Measurements from ENCODE around the gene SLC18A2. TPM values are rescaled to one million over a fixed set of nuclear protein-coding genes. Genes with fewer than 3 reads are reported as not detected.
"Not testable (repeated sequence)": the region's sequence is repeated elsewhere in the genome, so short reads cannot be mapped to it uniquely, and the experiment has no call there.

Gene SLC18A2
- total RNA-seq, 2 experiments from 2014 or later: not detected

DNA sequence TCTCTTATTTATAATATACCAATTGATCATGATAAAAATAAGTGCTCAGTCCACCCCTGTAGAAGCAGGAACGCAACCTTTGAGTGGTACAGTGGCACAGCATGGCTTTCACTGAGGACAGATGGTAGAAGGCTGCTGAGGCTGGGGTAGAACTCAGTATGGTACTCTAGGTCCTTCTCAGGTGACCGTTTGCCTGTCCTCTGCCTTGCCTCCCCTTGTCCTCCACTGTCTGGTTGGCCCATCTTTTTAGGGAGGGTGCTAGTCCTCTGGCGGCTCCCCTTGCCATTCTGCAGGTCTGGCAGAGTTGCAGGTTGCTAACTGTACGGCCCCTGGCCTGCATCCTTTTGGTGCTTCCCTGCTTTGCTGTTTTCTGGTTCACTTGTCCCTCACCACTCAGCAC is 27.3 kb downstream of the SLC18A2 start:
- no peak for DNase-seq
- Mint-ChIP-seq H3K27me3 (peaks cover 5% of the 10 kb centered on the region), H3K27ac (no peak overlapping the region), H3K9me3 (no peaks in the 10 kb centered on the region), H3K36me3 (no peaks in the 10 kb centered on the region), H3K4me1 (no peaks in the 10 kb centered on the region), H3K4me3 (no peak overlapping the region)

DNA sequence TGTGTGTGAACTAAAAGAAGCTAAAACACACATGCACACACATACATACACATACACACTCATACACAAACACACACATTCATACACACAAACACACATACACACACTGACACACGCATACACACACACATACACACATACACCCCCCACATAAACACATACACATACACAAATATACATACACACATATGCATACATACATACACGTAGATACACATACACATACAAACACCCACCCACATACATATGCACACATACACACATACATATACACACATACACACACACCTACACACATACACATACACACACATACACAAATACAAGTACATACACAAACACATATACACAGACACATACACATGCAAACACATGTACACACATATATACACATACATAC is 28.0 kb downstream of the SLC18A2 start:
- H3K27ac Mint-ChIP-seq: no peak overlapping the region
- DNase-seq: no peak
- no peaks in the 10 kb centered on the region for H3K36me3 Mint-ChIP-seq
- H3K27me3 Mint-ChIP-seq: peaks cover 5% of the 10 kb centered on the region
- no peaks in the 10 kb centered on the region for H3K9me3 Mint-ChIP-seq
- no peaks in the 10 kb centered on the region for H3K4me1 Mint-ChIP-seq
- H3K4me3 Mint-ChIP-seq: no peak overlapping the region

DNA sequence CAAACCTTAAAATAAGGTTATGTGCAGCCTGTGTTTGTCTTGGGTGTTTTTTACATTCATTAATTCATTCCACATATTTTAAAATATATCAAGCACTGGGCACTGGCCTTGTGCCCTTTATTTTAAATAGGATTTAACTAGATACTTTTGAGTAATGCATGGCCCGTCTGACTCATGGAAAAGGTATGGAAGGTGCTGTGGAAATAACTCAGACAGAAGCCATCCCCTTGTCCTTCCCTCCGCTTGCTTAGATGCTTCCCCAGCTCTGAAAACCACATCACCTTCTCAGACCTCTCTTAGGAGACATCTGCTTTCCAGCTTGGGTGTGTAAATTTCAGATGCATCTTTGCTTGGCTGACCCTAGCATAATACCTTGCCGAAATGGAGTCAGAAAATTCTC is 30.5 kb downstream of the SLC18A2 start:
- no peaks in the 10 kb centered on the region for H3K36me3 Mint-ChIP-seq
- H3K4me3 Mint-ChIP-seq: no peak overlapping the region
- H3K9me3 Mint-ChIP-seq: no peaks in the 10 kb centered on the region
- H3K27me3 Mint-ChIP-seq: no peaks in the 10 kb centered on the region
- no peak for DNase-seq
- no peak overlapping the region for H3K27ac Mint-ChIP-seq
- no peaks in the 10 kb centered on the region for H3K4me1 Mint-ChIP-seq

DNA sequence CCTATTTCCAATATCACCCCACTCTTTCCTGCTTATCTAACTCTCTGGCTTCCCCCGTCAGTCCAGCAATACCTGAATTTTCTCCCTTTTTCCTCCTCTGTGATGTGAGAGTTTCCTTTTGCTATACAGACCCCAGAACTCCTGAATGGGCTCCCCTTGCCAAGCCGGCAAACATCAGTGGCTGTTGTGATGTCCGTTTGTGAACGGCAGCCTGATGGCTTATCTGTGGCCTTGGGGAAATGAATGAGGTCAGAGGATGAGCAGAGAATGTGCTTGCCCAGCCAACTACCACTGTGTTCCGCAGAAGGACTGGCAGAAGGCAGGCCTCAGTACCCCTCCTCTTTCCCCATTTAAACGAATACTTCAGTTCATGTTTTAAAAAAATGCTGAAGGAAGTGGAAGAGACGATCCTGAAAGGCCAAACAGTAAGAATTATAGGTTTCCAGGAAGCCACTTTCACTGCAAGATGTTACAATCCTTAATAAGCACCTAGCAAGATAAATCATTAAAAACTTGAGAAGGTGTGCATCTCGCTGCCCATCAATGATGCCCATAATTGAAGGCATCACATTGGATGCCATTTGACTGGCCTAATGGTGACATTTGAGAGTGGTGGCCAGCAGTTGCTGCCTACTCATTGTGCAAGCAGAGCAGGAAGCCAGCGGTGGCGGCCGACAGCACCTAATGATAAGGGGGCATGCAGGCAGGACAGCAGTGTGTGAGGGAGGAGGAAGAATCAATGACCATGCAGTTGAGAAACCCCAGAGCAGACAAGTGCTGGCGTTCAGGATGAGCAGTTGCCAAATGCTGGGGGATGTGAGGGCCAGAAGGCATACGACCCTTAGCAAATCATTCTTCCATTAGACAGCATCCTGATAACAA is 31.5 kb downstream of the SLC18A2 start:
- H3K4me1 Mint-ChIP-seq: no peaks in the 10 kb centered on the region
- no peak overlapping the region for H3K4me3 Mint-ChIP-seq
- no peak for DNase-seq
- H3K36me3 Mint-ChIP-seq: no peaks in the 10 kb centered on the region
- no peaks in the 10 kb centered on the region for H3K27me3 Mint-ChIP-seq
- H3K9me3 Mint-ChIP-seq: no peaks in the 10 kb centered on the region
- no peak overlapping the region for H3K27ac Mint-ChIP-seq

DNA sequence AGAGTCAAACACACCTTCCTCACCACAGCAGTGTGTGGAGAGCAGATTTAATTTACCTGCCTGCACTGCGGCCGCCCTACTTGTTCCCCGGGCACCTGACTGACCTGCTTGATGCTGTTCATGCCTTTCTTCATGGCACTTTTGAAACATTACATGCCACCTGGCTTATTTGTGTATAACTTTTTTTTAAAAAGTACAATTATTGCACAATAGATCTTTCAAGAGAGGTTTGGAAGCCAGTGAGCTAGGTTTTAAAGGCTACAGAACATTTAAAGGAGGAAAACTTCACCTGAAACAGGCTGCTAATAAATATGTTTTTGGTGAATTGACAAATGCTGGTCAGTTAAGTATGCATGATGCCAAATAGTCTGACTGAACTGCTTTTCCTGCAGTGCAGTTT is 33.1 kb downstream of the SLC18A2 start:
- DNase-seq: no peak
- Mint-ChIP-seq H3K27me3 (no peaks in the 10 kb centered on the region), H3K4me3 (no peak overlapping the region), H3K27ac (no peak overlapping the region), H3K4me1 (no peaks in the 10 kb centered on the region), H3K36me3 (no peaks in the 10 kb centered on the region), H3K9me3 (no peaks in the 10 kb centered on the region)

DNA sequence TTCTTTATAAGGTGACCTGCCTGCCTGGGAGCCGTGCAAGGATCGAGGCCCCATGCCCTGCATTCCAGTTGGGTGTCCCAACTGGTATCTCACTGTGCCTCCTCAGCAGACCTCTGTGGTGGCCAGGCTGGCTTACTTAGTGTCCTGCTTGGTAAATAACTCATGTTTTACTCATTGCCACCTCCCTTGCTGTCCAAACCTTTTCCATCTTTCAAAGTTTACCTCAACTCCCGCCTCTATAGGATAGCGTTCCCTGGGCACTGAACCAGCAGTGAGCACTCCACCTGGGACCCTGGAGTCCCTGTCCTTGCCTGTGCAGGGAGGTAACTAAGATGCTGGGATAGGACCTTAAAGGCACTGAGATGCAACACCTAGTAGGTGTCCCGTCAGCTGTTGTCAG is 33.6 kb downstream of the SLC18A2 start:
- H3K9me3 Mint-ChIP-seq: no peaks in the 10 kb centered on the region
- no peaks in the 10 kb centered on the region for H3K27me3 Mint-ChIP-seq
- H3K36me3 Mint-ChIP-seq: no peaks in the 10 kb centered on the region
- DNase-seq: no peak
- no peak overlapping the region for H3K27ac Mint-ChIP-seq
- H3K4me3 Mint-ChIP-seq: no peak overlapping the region
- no peaks in the 10 kb centered on the region for H3K4me1 Mint-ChIP-seq

DNA sequence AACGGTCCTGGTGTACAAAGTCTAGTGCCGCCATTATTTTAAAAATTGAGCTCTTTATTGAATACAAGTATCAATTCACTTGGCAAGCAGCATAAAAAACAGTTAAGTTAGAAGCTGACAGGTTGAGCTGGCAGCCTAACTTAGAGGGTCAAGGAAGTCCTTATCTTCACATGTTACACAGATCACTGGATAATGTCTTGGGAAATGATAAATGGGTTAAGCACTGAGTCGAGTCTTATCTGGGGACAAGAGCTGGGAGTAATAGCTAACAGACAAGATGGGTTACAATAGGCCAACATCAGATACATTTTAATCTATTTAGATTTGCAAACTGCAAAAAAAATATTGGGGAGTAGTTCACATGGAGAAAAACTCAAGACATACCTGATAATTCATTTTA is 34.2 kb downstream of the SLC18A2 start:
- no peak for DNase-seq
- Mint-ChIP-seq H3K4me1 (no peaks in the 10 kb centered on the region), H3K27ac (no peak overlapping the region), H3K4me3 (no peak overlapping the region), H3K9me3 (no peaks in the 10 kb centered on the region), H3K27me3 (no peaks in the 10 kb centered on the region), H3K36me3 (no peaks in the 10 kb centered on the region)

DNA sequence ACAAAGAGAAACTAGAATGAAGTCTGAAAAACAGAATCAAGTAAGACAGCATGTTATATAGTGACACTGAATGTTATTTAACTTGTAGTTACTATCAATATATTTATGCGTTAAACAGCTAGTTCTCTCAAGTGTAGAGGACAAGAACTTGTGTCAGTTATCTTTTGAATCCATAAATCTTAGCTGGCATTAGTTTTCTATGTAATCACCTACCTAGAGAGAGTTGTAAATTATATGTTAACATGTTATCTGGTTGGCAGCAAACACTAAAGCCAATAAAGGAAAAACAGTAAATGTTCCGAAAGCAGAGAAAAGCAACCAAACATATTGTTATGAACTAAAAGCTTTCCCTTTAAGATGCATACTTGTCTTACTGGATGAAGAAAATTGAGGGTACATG is 36.8 kb downstream of the SLC18A2 start:
- no peak overlapping the region for H3K27ac Mint-ChIP-seq
- H3K4me1 Mint-ChIP-seq: no peaks in the 10 kb centered on the region
- peaks cover 3% of the 10 kb centered on the region for H3K36me3 Mint-ChIP-seq
- no peak for DNase-seq
- no peak overlapping the region for H3K4me3 Mint-ChIP-seq
- no peaks in the 10 kb centered on the region for H3K27me3 Mint-ChIP-seq
- no peaks in the 10 kb centered on the region for H3K9me3 Mint-ChIP-seq

DNA sequence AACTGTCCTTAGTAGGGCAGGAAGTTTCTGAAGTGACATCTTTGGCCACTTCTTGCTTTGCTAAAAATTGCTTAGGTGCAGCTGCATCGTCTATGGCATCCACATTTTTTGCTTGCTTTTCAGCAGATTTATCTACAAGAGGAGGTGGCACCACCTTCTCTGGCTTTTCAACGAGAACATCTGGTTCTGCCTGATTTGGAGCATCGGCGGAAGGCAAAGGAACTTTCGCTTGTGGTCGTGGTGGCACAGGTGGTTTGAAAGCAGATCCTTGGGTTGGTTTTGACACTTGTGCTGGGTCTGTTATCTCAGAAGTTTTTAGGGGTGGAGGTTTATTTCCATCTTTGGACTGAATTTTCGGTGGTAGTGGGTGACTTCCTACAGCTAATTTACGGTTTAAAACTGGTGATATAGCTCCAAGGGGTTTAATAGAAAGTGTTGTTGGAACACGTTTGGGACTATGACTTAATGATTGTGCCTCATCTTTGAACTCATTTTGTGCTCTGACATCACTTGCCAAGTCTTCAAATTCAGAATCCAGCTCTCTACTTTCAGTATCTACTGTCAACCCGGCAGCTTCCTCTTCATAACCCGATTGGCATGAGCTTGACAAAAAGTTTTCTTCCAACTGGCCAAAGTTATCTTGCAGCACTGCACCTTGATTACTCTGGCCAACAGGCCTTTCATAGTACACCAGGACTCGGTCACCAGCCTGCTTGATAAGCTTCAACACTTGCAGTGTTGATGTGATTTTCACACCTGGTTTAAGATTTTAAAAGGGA is 44.0 kb downstream of the SLC18A2 start:
- DNase-seq: no peak
- H3K36me3 Mint-ChIP-seq: peaks cover 24% of the 10 kb centered on the region
- peaks cover 6% of the 10 kb centered on the region for H3K4me1 Mint-ChIP-seq
- no peak overlapping the region for H3K4me3 Mint-ChIP-seq
- no peak overlapping the region for H3K27ac Mint-ChIP-seq
- H3K27me3 Mint-ChIP-seq: no peaks in the 10 kb centered on the region
- H3K9me3 Mint-ChIP-seq: no peaks in the 10 kb centered on the region

DNA sequence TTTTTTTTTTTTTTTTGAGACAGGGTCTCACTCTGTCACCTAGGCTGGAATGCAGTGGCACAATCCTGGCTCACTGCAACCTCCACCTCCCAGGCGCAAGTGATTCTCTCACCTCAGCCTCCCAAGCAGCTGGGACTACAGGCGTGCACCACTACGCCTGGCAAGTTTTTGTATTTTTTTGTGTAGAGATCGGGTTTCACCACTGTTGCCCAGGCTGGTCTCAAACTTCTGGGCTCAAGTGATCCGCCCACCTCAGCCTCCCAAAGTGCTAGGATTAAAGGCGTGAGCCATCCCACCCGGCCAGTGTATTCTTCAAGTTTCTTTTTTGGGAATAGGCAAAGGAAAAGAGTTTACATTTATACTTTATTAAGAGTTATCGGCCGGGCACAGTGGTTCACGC is 50.0 kb downstream of the SLC18A2 start:
- H3K36me3 Mint-ChIP-seq: peaks cover 13% of the 10 kb centered on the region

DNA sequence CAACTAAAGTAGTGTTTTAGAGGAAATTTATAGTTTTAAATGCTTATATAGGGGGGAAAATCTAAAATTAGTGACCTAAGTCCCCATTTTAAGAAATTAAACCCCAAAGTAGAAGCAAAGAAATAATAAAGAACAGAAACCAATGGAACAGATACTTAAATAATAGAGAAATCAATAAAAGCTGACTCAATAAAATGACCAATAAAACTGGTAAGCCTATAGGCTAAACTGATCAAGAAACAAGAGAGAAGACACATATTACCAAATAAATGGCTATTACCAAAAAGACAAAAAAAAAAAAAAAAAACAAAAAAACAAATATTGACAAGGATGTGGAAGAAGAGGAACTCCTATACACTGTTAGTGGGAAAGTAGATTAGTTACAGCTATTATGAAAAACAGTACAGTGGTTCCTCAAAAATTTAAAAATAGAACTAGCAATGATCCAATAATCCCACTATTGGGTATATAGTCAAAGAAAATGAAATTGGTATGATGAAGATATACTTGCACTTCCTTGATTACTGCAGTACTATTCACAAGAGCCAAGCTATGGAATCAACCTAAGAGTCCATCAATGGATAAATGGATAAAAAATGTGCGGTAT is 53.2 kb downstream of the SLC18A2 start:
- peaks cover under 1% of the 10 kb centered on the region for H3K9me3 Mint-ChIP-seq
- H3K27ac Mint-ChIP-seq: no peak overlapping the region
- no peaks in the 10 kb centered on the region for H3K27me3 Mint-ChIP-seq

More for the DNA sequence above, 50.0 kb downstream of the SLC18A2 start:
- not testable (repeated sequence) for H3K9me3 Mint-ChIP-seq, H3K4me1 Mint-ChIP-seq, H3K27me3 Mint-ChIP-seq, DNase-seq, H3K27ac Mint-ChIP-seq, H3K4me3 Mint-ChIP-seq

DNA sequence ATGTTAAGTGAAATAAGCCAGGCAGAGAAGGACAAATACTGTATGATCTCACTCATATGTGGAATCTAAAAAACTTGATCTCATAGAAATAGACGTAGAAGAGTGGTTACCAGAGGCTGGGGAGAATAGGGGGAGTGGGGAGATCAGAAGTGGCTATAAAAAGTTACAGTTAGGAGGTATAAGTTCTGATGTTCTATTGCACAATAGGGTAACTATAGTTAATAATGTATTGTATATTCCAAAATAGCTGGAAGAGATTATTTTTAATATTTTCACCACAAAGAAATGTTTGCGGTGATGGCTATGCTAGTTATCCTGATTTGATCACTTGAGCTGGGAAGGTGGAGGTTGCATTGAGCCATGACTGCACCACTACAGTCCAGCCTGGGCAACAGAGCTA is 53.8 kb downstream of the SLC18A2 start:
- H3K36me3 Mint-ChIP-seq: peaks cover 13% of the 10 kb centered on the region
- H3K9me3 Mint-ChIP-seq: peaks cover 5% of the 10 kb centered on the region
- H3K4me3 Mint-ChIP-seq: no peak overlapping the region
- H3K4me1 Mint-ChIP-seq: peaks cover 5% of the 10 kb centered on the region
- DNase-seq: no peak
- no peak overlapping the region for H3K27ac Mint-ChIP-seq
- H3K27me3 Mint-ChIP-seq: no peaks in the 10 kb centered on the region

More for the DNA sequence above, 53.2 kb downstream of the SLC18A2 start:
- H3K4me1 Mint-ChIP-seq: peaks cover 5% of the 10 kb centered on the region
- peaks cover 14% of the 10 kb centered on the region for H3K36me3 Mint-ChIP-seq
- no peak overlapping the region for H3K4me3 Mint-ChIP-seq
- DNase-seq: no peak

DNA sequence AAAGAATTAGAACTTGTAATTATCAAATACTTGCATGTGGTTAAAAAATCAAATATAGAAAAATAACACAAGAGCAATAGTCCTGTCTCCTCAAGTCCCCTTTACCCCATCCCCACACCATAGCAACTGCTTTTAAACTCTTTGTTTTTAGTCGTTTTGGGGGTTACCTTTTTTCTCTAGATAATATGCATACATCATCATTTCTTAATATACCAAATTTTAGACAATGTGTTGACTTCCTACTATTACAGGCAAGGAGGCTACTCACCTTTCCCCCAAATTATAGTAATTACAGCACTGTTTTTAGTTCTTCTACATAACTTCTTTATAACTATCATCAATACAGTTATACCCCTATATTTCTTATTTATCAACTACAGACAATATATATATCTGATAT is 57.3 kb downstream of the SLC18A2 start:
- no peaks in the 10 kb centered on the region for H3K27me3 Mint-ChIP-seq
- no peak overlapping the region for H3K4me3 Mint-ChIP-seq
- DNase-seq: no peak
- H3K4me1 Mint-ChIP-seq: peaks cover 4% of the 10 kb centered on the region
- peaks cover 31% of the 10 kb centered on the region for H3K36me3 Mint-ChIP-seq
- H3K27ac Mint-ChIP-seq: no peak overlapping the region
- peaks cover 16% of the 10 kb centered on the region for H3K9me3 Mint-ChIP-seq

DNA sequence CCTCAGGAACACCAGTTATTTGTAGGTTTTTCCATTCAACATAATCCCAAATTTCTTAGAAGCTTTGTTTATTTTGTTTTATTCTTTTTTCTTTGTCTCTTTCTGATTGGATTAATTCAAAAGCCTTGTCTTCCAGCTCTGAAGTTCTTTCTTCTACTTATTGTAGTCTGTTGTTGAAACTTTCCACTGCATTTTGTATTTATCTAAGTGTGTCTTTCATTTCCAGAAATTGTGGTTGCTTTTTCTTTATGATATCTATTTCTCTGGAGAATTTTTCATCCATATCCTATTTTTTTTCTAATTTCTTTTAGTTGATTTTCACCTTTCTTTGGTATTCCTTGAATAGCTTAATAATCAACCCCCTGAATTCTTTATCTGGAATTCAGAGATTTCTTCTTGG is 58.5 kb downstream of the SLC18A2 start:
- Mint-ChIP-seq H3K4me1 (no peaks in the 10 kb centered on the region), H3K9me3 (peaks cover 17% of the 10 kb centered on the region), H3K27me3 (no peaks in the 10 kb centered on the region), H3K36me3 (peaks cover 41% of the 10 kb centered on the region), H3K4me3 (no peak overlapping the region), H3K27ac (no peak overlapping the region)
- no peak for DNase-seq

DNA sequence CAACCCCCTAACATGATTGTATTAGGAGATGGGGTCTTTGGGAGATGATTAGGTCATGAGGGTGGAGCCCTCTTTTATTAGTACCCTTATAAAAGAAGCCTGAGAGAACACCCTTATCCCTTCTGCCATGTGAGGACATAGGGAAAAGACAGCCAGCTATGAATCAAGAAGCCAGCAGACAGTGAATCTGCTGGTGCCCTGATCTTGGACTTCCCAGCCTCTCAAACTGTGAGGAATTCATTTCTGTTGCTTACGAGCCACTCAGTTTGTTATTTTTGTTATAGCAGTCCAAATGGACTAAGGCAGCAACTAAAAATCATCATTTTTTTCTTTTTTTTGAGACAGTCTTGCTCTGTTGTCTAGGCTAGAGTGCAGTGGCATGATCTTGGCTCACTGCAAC is 59.8 kb downstream of the SLC18A2 start:
- Mint-ChIP-seq H3K4me3 (no peak overlapping the region), H3K36me3 (peaks cover 50% of the 10 kb centered on the region), H3K4me1 (no peaks in the 10 kb centered on the region), H3K9me3 (peaks cover 17% of the 10 kb centered on the region), H3K27me3 (no peaks in the 10 kb centered on the region), H3K27ac (no peak overlapping the region)
- DNase-seq: no peak

Data from activated naive CD8-positive, alpha-beta T cell treated with anti-CD3 and anti-CD28 coated beads for 36 hours (primary cell).